ENCODE measurements around the gene KLF8.

The KLF8 gene

GRCh38 chrX:56308726-56309125 is 76.6 kb downstream of the KLF8 start:
- TF ChIP-seq, protein P1, sequence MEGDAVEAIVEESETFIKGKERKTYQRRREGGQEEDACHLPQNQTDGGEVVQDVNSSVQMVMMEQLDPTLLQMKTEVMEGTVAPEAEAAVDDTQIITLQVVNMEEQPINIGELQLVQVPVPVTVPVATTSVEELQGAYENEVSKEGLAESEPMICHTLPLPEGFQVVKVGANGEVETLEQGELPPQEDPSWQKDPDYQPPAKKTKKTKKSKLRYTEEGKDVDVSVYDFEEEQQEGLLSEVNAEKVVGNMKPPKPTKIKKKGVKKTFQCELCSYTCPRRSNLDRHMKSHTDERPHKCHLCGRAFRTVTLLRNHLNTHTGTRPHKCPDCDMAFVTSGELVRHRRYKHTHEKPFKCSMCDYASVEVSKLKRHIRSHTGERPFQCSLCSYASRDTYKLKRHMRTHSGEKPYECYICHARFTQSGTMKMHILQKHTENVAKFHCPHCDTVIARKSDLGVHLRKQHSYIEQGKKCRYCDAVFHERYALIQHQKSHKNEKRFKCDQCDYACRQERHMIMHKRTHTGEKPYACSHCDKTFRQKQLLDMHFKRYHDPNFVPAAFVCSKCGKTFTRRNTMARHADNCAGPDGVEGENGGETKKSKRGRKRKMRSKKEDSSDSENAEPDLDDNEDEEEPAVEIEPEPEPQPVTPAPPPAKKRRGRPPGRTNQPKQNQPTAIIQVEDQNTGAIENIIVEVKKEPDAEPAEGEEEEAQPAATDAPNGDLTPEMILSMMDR (conservative IDR thresholded peaks at IDR 0.05; ENCODE audit: low read length) = no peak
- H3K4me3 ChIP-seq (ENCODE audit: low read length) = no peak overlapping the region
- DNase-seq (ENCODE audit: low read depth) = no peak

GRCh38 chrX:56309881-56310280 is 77.7 kb downstream of the KLF8 start:
- no peak overlapping the region for H3K4me3 ChIP-seq (ENCODE audit: low read length)
- TF ChIP-seq, protein P1 (conservative IDR thresholded peaks at IDR 0.05; ENCODE audit: low read length) = no peak
- no peak for DNase-seq (ENCODE audit: low read depth)

GRCh38 chrX:56310581-56310980 is 78.4 kb downstream of the KLF8 start:
- DNase-seq (ENCODE audit: low read depth) = no peak
- no peak overlapping the region for H3K4me3 ChIP-seq (ENCODE audit: low read length)
- TF ChIP-seq, protein P1 (conservative IDR thresholded peaks at IDR 0.05; ENCODE audit: low read length) = no peak

DNA sequence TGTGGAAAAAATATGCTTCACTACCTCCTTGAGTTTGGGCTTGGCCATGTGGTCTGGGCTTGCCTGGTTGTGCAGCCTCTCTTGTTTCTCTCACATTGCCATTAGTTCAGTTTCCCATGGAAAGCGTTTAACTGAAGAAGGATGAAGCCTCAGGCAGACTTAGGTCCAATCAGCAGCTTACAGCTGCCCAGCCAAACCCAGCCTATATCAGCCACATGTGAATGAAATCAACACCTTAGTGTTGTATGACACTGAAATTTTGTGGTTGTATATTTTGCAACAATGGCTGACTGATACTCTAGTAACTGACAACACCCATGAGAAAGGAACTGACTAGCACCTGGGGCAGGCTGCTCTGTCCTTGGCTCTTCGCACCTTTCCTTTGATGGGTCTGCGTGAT is 81.2 kb downstream of the KLF8 start:
- TF ChIP-seq, protein P1 (conservative IDR thresholded peaks at IDR 0.05; ENCODE audit: low read length) = no peak
- no peak for DNase-seq (ENCODE audit: low read depth)
- H3K4me3 ChIP-seq (ENCODE audit: low read length) = no peak overlapping the region

DNA sequence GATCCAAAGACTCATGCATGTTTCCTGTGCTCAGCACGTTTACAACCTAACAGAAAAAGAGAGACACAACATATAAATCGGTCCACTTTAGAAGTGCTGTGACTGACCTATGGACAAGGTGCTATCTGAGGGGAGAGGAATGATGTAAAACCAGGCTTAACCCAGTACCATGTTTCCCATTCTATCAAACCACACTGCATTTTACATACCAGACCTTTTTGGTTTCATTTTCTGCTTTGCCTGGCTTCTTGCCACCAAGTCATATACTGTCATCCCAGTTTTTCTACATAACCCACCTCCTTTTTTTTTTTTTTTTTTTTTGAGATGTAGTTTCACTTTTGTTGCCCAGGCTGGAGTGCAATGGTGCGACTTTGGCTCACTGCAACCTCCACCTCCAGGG is 82.2 kb downstream of the KLF8 start:
- no peak for DNase-seq (ENCODE audit: low read depth)
- no peak overlapping the region for H3K4me3 ChIP-seq (ENCODE audit: low read length)
- TF ChIP-seq, protein P1 (conservative IDR thresholded peaks at IDR 0.05; ENCODE audit: low read length) = no peak

DNA sequence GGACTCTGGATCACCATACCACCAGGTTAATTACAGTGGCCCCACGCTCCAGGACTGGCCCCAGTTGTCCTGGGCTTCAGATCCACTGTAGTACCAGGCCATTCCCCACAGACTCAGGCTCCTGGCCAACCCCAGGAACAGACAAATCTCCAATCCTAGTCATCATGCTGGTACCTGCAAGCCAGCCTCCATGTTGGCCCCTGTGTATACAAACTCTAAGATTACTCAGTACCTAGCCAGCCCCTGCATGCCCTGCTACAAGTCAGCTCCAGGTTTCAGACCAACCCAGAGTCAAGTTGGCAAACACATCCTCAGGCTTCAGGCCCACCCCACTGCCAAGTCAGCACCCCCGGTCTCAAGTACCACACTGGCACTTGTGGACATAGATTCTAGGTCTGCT is 85.9 kb downstream of the KLF8 start:
- DNase-seq (ENCODE audit: low read depth) = no peak
- TF ChIP-seq, protein P1 (conservative IDR thresholded peaks at IDR 0.05; ENCODE audit: low read length) = no peak
- no peak overlapping the region for H3K4me3 ChIP-seq (ENCODE audit: low read length)

DNA sequence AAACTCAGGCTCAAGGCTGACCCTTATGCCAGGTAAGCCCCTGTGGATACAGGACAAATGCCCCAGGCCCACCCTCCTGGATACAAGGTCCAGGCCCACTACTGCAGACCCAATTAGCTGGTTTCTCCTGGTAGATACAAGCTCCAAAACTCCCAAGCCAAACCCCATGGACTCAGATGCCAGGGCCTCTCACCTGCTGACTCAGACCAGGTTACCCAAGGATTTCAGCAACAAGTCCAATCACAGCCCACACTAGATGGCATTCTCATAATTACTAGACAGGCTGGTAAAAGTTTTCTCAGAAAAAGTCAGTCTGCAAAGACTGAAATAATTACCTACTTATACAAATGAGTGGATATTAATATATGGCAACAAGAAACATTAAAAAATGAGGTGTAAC is 87.0 kb downstream of the KLF8 start:
- no peak overlapping the region for H3K4me3 ChIP-seq (ENCODE audit: low read length)
- no peak for DNase-seq (ENCODE audit: low read depth)
- TF ChIP-seq, protein P1 (conservative IDR thresholded peaks at IDR 0.05; ENCODE audit: low read length) = no peak

Measured in AG10803 (cell line).